Activated CD4-positive, alpha-beta T cell treated with anti-CD3 and anti-CD28 coated beads, Interleukin-2, amount 10 ng/mL, durations not matched to agents 7 days and 5 days (primary cell): ENCODE results near the gene ARMC9. TPM values are rescaled to one million over a fixed set of nuclear protein-coding genes. Genes with fewer than 3 reads are reported as not detected.
"Not testable (repeated sequence)": the region's sequence is repeated elsewhere in the genome, so short reads cannot be mapped to it uniquely, and the experiment has no call there.

Source experiments
- CTCF ChIA-PET: fragments of 350-600 bp; sonication (Branson Sonifier 250); formaldehyde crosslinking; loops from one replicate; lab custom pipeline; 2021; ENCODE audit warnings: antibody characterized with exemption; lab: Charles Lee
- POLR2A ChIA-PET: fragments of 350-600 bp; sonication (Branson Sonifier 250); formaldehyde crosslinking; loops from one replicate; lab custom pipeline; 2021; ENCODE audit warnings: antibody characterized with exemption; lab: Charles Lee
- DNase-seq: peaks from one replicate; pipeline ENCODE4 v3.0.0-alpha.2; 2020
- H3K27ac Mint-ChIP-seq: one replicate; pipeline ENCODE4 v1.8.0; 2021; ENCODE audit warnings: mild to moderate bottlenecking, moderate library complexity, mixed read lengths
- H3K27me3 Mint-ChIP-seq: one replicate; pipeline ENCODE4 v1.8.0; 2021; ENCODE audit warnings: mixed read lengths
- H3K36me3 Mint-ChIP-seq: one replicate; pipeline ENCODE4 v1.8.0; 2021; ENCODE audit warnings: low read depth, mixed read lengths
- H3K4me1 Mint-ChIP-seq: one replicate; pipeline ENCODE4 v1.8.0; 2021; ENCODE audit warnings: mixed read lengths
- H3K4me3 Mint-ChIP-seq: one replicate; pipeline ENCODE4 v1.8.0; 2021; ENCODE audit warnings: mild to moderate bottlenecking, moderate library complexity, mixed read lengths
- H3K9me3 Mint-ChIP-seq: one replicate; pipeline ENCODE4 v1.8.0; 2021; ENCODE audit warnings: mixed read lengths
- total RNA-seq, 2 experiments: library from RNA; stranded (reverse); gene quantifications; one replicate each; pipeline ENCODE4 v1.2.3, GENCODE V29; 2021

The ARMC9 gene
- total RNA-seq, 2 experiments from 2014 or later = 0.45 to 0.58 TPM

DNA sequence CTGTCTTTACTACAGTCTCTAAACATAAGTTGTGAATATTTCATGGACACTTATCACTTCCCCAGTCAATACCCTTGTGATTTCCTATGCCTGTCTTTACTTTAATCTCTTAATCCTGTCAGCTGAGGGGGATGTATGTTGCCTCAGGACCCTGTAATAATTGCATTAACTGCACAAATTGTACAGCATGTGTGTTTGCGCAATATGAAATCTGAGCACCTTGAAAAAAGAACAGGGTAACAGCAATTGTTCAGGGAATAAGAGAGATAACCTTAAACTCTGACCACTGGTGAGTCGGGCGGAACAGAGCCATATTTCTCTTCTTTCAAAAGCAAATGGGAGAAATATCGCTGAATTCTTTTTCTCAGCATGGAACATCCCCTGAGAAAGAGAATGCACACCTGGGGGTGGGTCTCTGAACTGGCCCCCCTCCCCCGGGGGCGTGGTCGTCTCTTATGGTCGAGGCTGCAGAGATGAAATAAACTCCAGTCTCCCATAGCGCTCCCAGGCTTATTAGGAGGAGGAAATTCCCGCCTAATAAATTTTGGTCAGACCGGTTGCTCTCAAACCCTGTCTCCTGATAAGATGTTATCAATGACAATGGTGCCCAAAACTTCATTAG lies 177.7 kb downstream of the ARMC9 start:
- CTCF ChIA-PET, H3K27me3 Mint-ChIP-seq, H3K36me3 Mint-ChIP-seq, DNase-seq, H3K27ac Mint-ChIP-seq, H3K4me3 Mint-ChIP-seq, POLR2A ChIA-PET, H3K4me1 Mint-ChIP-seq, H3K9me3 Mint-ChIP-seq: not testable (repeated sequence)

- H3K9me3 Mint-ChIP-seq = no peaks in the 10 kb centered on the region
- ChIA-PET POLR2A (no interaction called here), CTCF (no interaction called here)
- H3K4me1 Mint-ChIP-seq = no peaks in the 10 kb centered on the region
- no peak overlapping the region for H3K27ac Mint-ChIP-seq
- no peak overlapping the region for H3K4me3 Mint-ChIP-seq
- no peaks in the 10 kb centered on the region for H3K36me3 Mint-ChIP-seq
- no peaks in the 10 kb centered on the region for H3K27me3 Mint-ChIP-seq
- DNase-seq = no peak
These were observed 178.4 kb downstream of the ARMC9 start for GRCh38 chr2:231376857-231377256.

DNA sequence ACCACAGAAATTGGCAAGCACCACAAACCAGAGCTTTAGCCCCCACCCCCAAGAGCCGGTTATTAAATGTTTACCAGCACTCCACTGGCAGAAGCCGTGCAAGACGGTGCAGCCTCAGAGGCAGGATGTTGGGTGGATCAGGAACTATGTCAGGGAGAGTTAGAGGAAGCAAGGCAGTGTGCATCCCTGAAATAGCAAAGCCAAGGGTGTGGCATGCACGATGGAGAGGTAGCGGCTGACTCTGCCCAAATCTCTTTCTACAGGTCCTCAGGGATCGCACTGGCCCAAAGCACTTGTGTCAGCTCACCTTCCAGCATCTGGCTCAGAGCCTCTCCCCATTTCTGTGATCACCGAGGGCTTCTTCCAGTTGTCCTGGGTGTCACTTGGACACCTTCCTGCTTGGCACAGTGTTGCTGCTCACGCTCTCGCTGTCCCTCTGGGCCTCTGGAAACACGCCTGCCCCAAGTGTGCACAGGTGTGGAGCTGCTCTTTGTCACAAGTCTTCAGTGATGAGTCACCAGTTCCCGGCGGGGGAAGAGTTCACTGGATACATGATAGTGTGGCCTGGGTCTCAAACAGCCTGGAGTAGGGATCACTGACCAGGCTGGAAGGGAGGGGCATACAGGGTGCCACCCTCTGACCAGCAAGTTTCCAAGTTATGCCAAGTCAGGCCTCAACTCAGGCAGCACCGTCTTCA lies 179.7 kb downstream of the ARMC9 start:
- Mint-ChIP-seq H3K27me3 (no peaks in the 10 kb centered on the region), H3K4me3 (no peak overlapping the region), H3K36me3 (no peaks in the 10 kb centered on the region), H3K4me1 (no peaks in the 10 kb centered on the region), H3K9me3 (no peaks in the 10 kb centered on the region), H3K27ac (no peak overlapping the region)
- ChIA-PET POLR2A (no interaction called here), CTCF (interaction anchor here (1.6 kb wide), 1 partner anchor 74 kb away, joined by 3 read pairs; no protein-coding TSS in a partner anchor)
- no peak for DNase-seq

GRCh38 chr2:231379266-231380215 lies 181.1 kb downstream of the ARMC9 start:
- CTCF ChIA-PET = interaction anchor here (1.6 kb wide), 1 partner anchor 72 kb away, joined by 3 read pairs; no protein-coding TSS in a partner anchor
- no peak for DNase-seq
- POLR2A ChIA-PET = no interaction called here

DNA sequence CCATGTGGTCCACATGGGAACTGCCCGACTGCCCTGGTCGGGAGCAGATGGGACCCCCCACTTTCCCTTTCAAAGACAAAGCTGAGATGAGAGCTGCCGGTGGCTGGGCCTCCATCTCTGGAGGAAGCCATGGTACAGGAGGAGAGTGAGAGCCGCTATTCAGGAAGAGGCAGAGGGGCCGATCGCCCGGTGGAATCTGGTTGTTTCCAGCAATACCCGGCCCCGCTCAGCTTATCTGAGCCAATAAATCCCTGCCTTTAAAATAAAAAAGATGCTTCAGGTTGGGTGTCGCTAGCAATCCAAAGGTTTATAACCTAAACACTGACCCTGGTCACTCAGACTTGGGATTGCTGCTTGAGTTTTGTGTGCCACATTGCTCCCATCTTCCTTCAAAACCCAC lies 181.9 kb downstream of the ARMC9 start:
- Mint-ChIP-seq H3K4me1 (no peaks in the 10 kb centered on the region), H3K27ac (no peak overlapping the region), H3K9me3 (peaks cover 10% of the 10 kb centered on the region), H3K27me3 (no peaks in the 10 kb centered on the region), H3K36me3 (no peaks in the 10 kb centered on the region), H3K4me3 (no peak overlapping the region)
- ChIA-PET POLR2A (no interaction called here), CTCF (no interaction called here)
- no peak for DNase-seq

More at GRCh38 chr2:231379266-231380215, 181.1 kb downstream of the ARMC9 start:
- Mint-ChIP-seq H3K4me1 (no peaks in the 10 kb centered on the region), H3K27ac (no peak overlapping the region), H3K27me3 (no peaks in the 10 kb centered on the region), H3K4me3 (no peak overlapping the region), H3K36me3 (no peaks in the 10 kb centered on the region), H3K9me3 (peaks cover 3% of the 10 kb centered on the region)

GRCh38 chr2:231380991-231381847 lies 182.8 kb downstream of the ARMC9 start:
- Mint-ChIP-seq H3K9me3 (peaks cover 11% of the 10 kb centered on the region), H3K4me3 (no peak overlapping the region), H3K27ac (no peak overlapping the region), H3K36me3 (no peaks in the 10 kb centered on the region), H3K27me3 (peaks cover 4% of the 10 kb centered on the region), H3K4me1 (no peaks in the 10 kb centered on the region)
- POLR2A ChIA-PET = no interaction called here
- no peak for DNase-seq
- CTCF ChIA-PET = no interaction called here

DNA sequence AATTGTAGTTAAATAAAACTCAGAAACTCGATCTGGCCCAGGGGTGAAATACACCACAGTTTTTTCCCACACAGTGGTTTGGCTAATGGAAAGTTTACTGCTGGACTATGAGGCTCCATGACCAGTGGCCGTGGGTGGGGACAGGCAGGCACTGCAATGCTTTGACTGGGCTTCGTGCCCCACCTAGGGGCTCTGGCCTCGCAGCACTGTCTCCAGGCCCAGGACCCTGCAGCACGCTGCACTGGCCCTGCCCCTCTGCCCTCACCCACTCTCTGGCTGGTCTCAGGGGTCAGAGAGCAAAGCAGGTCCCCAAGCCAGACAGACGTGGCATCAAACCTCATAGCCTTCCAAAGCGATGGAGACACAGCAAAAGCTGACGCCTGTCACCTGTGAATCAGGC lies 183.7 kb downstream of the ARMC9 start:
- Mint-ChIP-seq H3K4me1 (no peaks in the 10 kb centered on the region), H3K36me3 (no peaks in the 10 kb centered on the region), H3K9me3 (peaks cover 11% of the 10 kb centered on the region), H3K27ac (no peak overlapping the region), H3K4me3 (no peak overlapping the region), H3K27me3 (peaks cover 4% of the 10 kb centered on the region)
- ChIA-PET POLR2A (no interaction called here), CTCF (interaction anchor here (1.4 kb wide), 1 partner anchor 20 kb away, joined by 4 read pairs; no protein-coding TSS in a partner anchor)
- no peak for DNase-seq

- POLR2A ChIA-PET = interaction anchor here (0.6 kb wide), 1 partner anchor 54 kb away, joined by 3 read pairs; no protein-coding TSS in a partner anchor
- H3K27me3 Mint-ChIP-seq = peaks cover 4% of the 10 kb centered on the region
- H3K36me3 Mint-ChIP-seq = no peaks in the 10 kb centered on the region
- H3K27ac Mint-ChIP-seq = no peak overlapping the region
- DNase-seq = no peak
- CTCF ChIA-PET = interaction anchor here (0.7 to 1.4 kb wide), 3 partner anchors 8 to 21 kb away, joined by 3 to 4 read pairs (median 4); no protein-coding TSS in a partner anchor
- H3K4me3 Mint-ChIP-seq = no peak overlapping the region
- H3K9me3 Mint-ChIP-seq = peaks cover 11% of the 10 kb centered on the region
- H3K4me1 Mint-ChIP-seq = no peaks in the 10 kb centered on the region
These were observed 185.1 kb downstream of the ARMC9 start for GRCh38 chr2:231383416-231384108.

- Mint-ChIP-seq H3K27ac (no peak overlapping the region), H3K36me3 (no peaks in the 10 kb centered on the region), H3K4me3 (no peak overlapping the region), H3K9me3 (peaks cover 11% of the 10 kb centered on the region), H3K27me3 (peaks cover 4% of the 10 kb centered on the region), H3K4me1 (no peaks in the 10 kb centered on the region)
- ChIA-PET POLR2A (no interaction called here), CTCF (interaction anchor here (1.1 kb wide), 1 partner anchor 8 kb away, joined by 4 read pairs; no protein-coding TSS in a partner anchor)
- no peak for DNase-seq
These were observed 185.6 kb downstream of the ARMC9 start for GRCh38 chr2:231384109-231384435.

DNA sequence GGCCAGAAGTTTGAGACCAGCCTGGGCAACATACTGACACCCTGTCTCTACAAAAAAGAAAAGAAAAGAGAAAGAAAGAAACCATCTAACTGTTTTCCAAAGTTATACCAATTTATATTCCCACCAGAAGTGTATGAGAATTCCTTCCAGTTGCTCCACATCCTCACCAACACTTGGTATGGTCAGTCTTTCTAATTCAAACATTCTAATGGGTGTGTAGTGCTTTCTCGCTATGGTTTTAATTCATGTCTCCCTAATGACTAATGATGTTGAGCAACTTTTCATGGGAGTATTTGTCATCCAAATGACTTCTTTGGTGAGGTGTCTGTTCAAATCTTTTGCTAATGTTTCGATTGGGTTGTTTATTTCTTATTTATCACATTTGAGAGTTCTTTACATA lies 186.5 kb downstream of the ARMC9 start:
- no peaks in the 10 kb centered on the region for H3K36me3 Mint-ChIP-seq
- H3K9me3 Mint-ChIP-seq = peaks cover 11% of the 10 kb centered on the region
- ChIA-PET POLR2A (no interaction called here), CTCF (interaction anchor here (0.6 kb wide), 1 partner anchor 217 kb away, joined by 3 read pairs; no protein-coding TSS in a partner anchor)
- no peak for DNase-seq
- H3K27me3 Mint-ChIP-seq = peaks cover 4% of the 10 kb centered on the region
- H3K4me3 Mint-ChIP-seq = no peak overlapping the region
- H3K27ac Mint-ChIP-seq = no peak overlapping the region
- H3K4me1 Mint-ChIP-seq = no peaks in the 10 kb centered on the region

- Mint-ChIP-seq H3K4me1 (no peaks in the 10 kb centered on the region), H3K4me3 (no peak overlapping the region), H3K9me3 (peaks cover 11% of the 10 kb centered on the region), H3K27me3 (peaks cover 4% of the 10 kb centered on the region), H3K27ac (no peak overlapping the region), H3K36me3 (no peaks in the 10 kb centered on the region)
- ChIA-PET CTCF (no interaction called here), POLR2A (no interaction called here)
- DNase-seq = no peak
These were observed 187.0 kb downstream of the ARMC9 start for GRCh38 chr2:231385429-231385828.
